SK-N-DZ (cell line): ENCODE data around the gene EEF2K.
"Not testable (repeated sequence)": the region's sequence is repeated elsewhere in the genome, so short reads cannot be mapped to it uniquely, and the experiment has no call there.

ENCODE experiments used
- DNase-seq: peaks from one replicate; pipeline ENCODE4 v3.0.0-alpha.2; 2015; ENCODE audit warnings: low spot score

The EEF2K gene

GRCh38 chr16:22210285-22210684 lies 4.2 kb downstream of the EEF2K start:
- DNase-seq = no peak

- DNase-seq = no peak
Measured at GRCh38 chr16:22210854-22211253, 4.8 kb downstream of the EEF2K start.

GRCh38 chr16:22213236-22213635 lies 7.2 kb downstream of the EEF2K start:
- no peak for DNase-seq

- DNase-seq = no peak
Measured at GRCh38 chr16:22213801-22214200, 7.7 kb downstream of the EEF2K start.

- no peak for DNase-seq
Measured at GRCh38 chr16:22214402-22214801, 8.3 kb downstream of the EEF2K start.

GRCh38 chr16:22214889-22215288 lies 8.8 kb downstream of the EEF2K start:
- no peak for DNase-seq

- DNase-seq = no peak
Measured at GRCh38 chr16:22216191-22216831, 10.2 kb downstream of the EEF2K start.

GRCh38 chr16:22216832-22217225 lies 10.8 kb downstream of the EEF2K start:
- not testable (repeated sequence) for DNase-seq

GRCh38 chr16:22217890-22218730 lies 12.0 kb downstream of the EEF2K start:
- DNase-seq = no peak

- no peak for DNase-seq
Measured at GRCh38 chr16:22219389-22220068, 13.5 kb downstream of the EEF2K start.

GRCh38 chr16:22220069-22220440 lies 14.0 kb downstream of the EEF2K start:
- DNase-seq = no peak

- DNase-seq = no peak
Measured at GRCh38 chr16:22220714-22221113, 14.6 kb downstream of the EEF2K start.

GRCh38 chr16:22222006-22222405 lies 15.9 kb downstream of the EEF2K start:
- DNase-seq = no peak

- no peak for DNase-seq
Measured at GRCh38 chr16:22222998-22223397, 16.9 kb downstream of the EEF2K start.

GRCh38 chr16:22225060-22225459 lies 19.0 kb downstream of the EEF2K start:
- DNase-seq = no peak

GRCh38 chr16:22229889-22230288 lies 23.8 kb downstream of the EEF2K start:
- no peak for DNase-seq

GRCh38 chr16:22232277-22233036 lies 26.4 kb downstream of the EEF2K start:
- no peak for DNase-seq

GRCh38 chr16:22233037-22233372 lies 26.9 kb downstream of the EEF2K start:
- DNase-seq = no peak

- DNase-seq = no peak
Measured at GRCh38 chr16:22235839-22236745, 30.0 kb downstream of the EEF2K start.

- DNase-seq = no peak
Measured at GRCh38 chr16:22239131-22239805, 33.2 kb downstream of the EEF2K start.
